NK-92 (cell line): Measurements from ENCODE around the gene STAP1.
A peak's percentile ranks its signal among the peaks of the same experiment; 100 is the strongest.
"Not testable (repeated sequence)": the region's sequence is repeated elsewhere in the genome, so short reads cannot be mapped to it uniquely, and the experiment has no call there.

ENCODE experiments used
- DNase-seq: peaks from one replicate; lab custom pipeline; 2025; ENCODE audit not compliant: unreplicated experiment; lab: John Stamatoyannopoulos, UW

STAP1 gene

GRCh38 chr4:67558493-67558892 lies at the start of gene STAP1:
Gene STAP1, plus strand, starts transcription at chr4:67558727. Its CDS starts 83 bp downstream, at chr4:67558810.
- no peak for DNase-seq

- no peak for DNase-seq
Measured at GRCh38 chr4:67512501-67512900, 46.0 kb upstream of the STAP1 start.

GRCh38 chr4:67520141-67520540 lies 38.4 kb upstream of the STAP1 start:
- DNase-seq, result no peak

GRCh38 chr4:67521506-67521905 lies 37.0 kb upstream of the STAP1 start:
- no peak for DNase-seq

GRCh38 chr4:67522230-67522629 lies 36.3 kb upstream of the STAP1 start:
- DNase-seq, result no peak

GRCh38 chr4:67522851-67523671 lies 35.5 kb upstream of the STAP1 start:
- no peak for DNase-seq

- not testable (repeated sequence) for DNase-seq
Measured at GRCh38 chr4:67524140-67524539, 34.4 kb upstream of the STAP1 start.

GRCh38 chr4:67531379-67531962 lies 27.1 kb upstream of the STAP1 start:
- no peak for DNase-seq

- not testable (repeated sequence) for DNase-seq
Measured at GRCh38 chr4:67532397-67532796, 26.1 kb upstream of the STAP1 start.

- DNase-seq, result no peak
Measured at GRCh38 chr4:67533112-67533511, 25.4 kb upstream of the STAP1 start.

GRCh38 chr4:67535280-67535840 lies 23.2 kb upstream of the STAP1 start:
- DNase-seq, result no peak

- DNase-seq, result no peak
Measured at GRCh38 chr4:67539830-67540229, 18.7 kb upstream of the STAP1 start.

- DNase-seq, result no peak
Measured at GRCh38 chr4:67542076-67542475, 16.5 kb upstream of the STAP1 start.

- DNase-seq, result peak; percentile 47
Measured at GRCh38 chr4:67545199-67546003, 13.1 kb upstream of the STAP1 start, which contains the start of gene CENPC. Gene CENPC, minus strand, starts transcription at chr4:67545503. Its CDS starts 148 bp downstream, at chr4:67545355.

- DNase-seq, result no peak
Measured at GRCh38 chr4:67546004-67546356, 12.5 kb upstream of the STAP1 start.

- DNase-seq, result no peak
Measured at GRCh38 chr4:67546971-67547370, 11.6 kb upstream of the STAP1 start.

GRCh38 chr4:67549123-67549522 lies 9.4 kb upstream of the STAP1 start:
- no peak for DNase-seq

- DNase-seq, result no peak
Measured at GRCh38 chr4:67550451-67550850, 8.1 kb upstream of the STAP1 start.

GRCh38 chr4:67550857-67551256 lies 7.7 kb upstream of the STAP1 start:
- no peak for DNase-seq

GRCh38 chr4:67552146-67552792 lies 6.3 kb upstream of the STAP1 start:
- DNase-seq, result not testable (repeated sequence)

GRCh38 chr4:67554096-67554495 lies 4.4 kb upstream of the STAP1 start:
- DNase-seq, result no peak
